CD4-positive, alpha-beta T cell (primary cell): ENCODE data around the gene MRPL54. TPM values are rescaled to one million over a fixed set of nuclear protein-coding genes. Genes with fewer than 3 reads are reported as not detected.

Experiments used
- ATAC-seq: fragments of 200-7000 bp; cut with Tn5 transposase; one replicate; pipeline ENCODE4 v1.10.0; 2022; ENCODE audit warnings: mild to moderate bottlenecking; ENCODE audit not compliant: poor library complexity
- CTCF ChIA-PET: fragments of 350-600 bp; sonication (Branson Sonifier 250); formaldehyde crosslinking; loops from one replicate; lab custom pipeline; 2021; ENCODE audit warnings: antibody characterized with exemption, inconsistent platforms; lab: Charles Lee
- POLR2A ChIA-PET: fragments of 350-600 bp; sonication (Branson Sonifier 250); formaldehyde crosslinking; loops from one replicate; lab custom pipeline; 2021; ENCODE audit warnings: antibody characterized with exemption, inconsistent platforms; lab: Charles Lee
- DNase-seq, 14 experiments: peaks; one replicate each; pipeline ENCODE4 v3.0.0-alpha.2; 2013 to 2020; ENCODE audit warnings: mixed read lengths in 2 of 14
- H3K27ac ChIP-seq, 2 donors: one replicate each; pipeline versions ENCODE4 v1.5.1 to v1.7.0; 2013; ENCODE audit warnings: low read length in 2 of 2, low read depth in 1 of 2, mild to moderate bottlenecking in 1 of 2
- H3K27me3 ChIP-seq, 2 experiments: 1 replicate in 1 of 2; 2 replicates in 1 of 2; pipeline versions ENCODE4 v1.6.1 to v1.7.0; 2013; ENCODE audit warnings: low read length in 2 of 2, control low read depth in 1 of 2, mild to moderate bottlenecking in 1 of 2, moderate library complexity in 1 of 2; ENCODE audit not compliant: insufficient read depth in 2 of 2, control insufficient read depth in 1 of 2
- H3K36me3 ChIP-seq: one replicate; pipeline ENCODE4 v1.6.1; 2013; ENCODE audit warnings: low read length, control low read depth; ENCODE audit not compliant: insufficient read depth
- H3K4me1 ChIP-seq: one replicate; pipeline ENCODE4 v1.6.1; 2013; ENCODE audit warnings: low read length, control low read depth; ENCODE audit not compliant: insufficient read depth
- H3K4me3 ChIP-seq: one replicate; pipeline ENCODE4 v1.5.1; 2013; ENCODE audit warnings: mild to moderate bottlenecking, low read length, moderate library complexity
- H3K9me3 ChIP-seq, 2 experiments: 1 replicate in 1 of 2; 2 replicates in 1 of 2; pipeline versions ENCODE4 v1.6.1 to v1.7.0; 2013; ENCODE audit warnings: low read length in 2 of 2, mild to moderate bottlenecking in 2 of 2, control low read depth in 1 of 2, moderate library complexity in 1 of 2; ENCODE audit not compliant: control insufficient read depth in 1 of 2, insufficient read depth in 1 of 2
- H3K27ac Mint-ChIP-seq: one replicate; pipeline ENCODE4 v1.8.0; 2020; ENCODE audit warnings: mixed read lengths
- H3K27me3 Mint-ChIP-seq: one replicate; pipeline ENCODE4 v1.8.0; 2021; ENCODE audit warnings: mixed read lengths
- H3K36me3 Mint-ChIP-seq: one replicate; pipeline ENCODE4 v1.8.0; 2021; ENCODE audit warnings: low read depth, mixed read lengths
- H3K4me1 Mint-ChIP-seq: one replicate; pipeline ENCODE4 v1.8.0; 2021; ENCODE audit warnings: low read depth, mixed read lengths
- H3K4me3 Mint-ChIP-seq: one replicate; pipeline ENCODE4 v1.8.0; 2020; ENCODE audit warnings: mild to moderate bottlenecking, mixed read lengths
- H3K9me3 Mint-ChIP-seq: one replicate; pipeline ENCODE4 v1.8.0; 2020; ENCODE audit warnings: mixed read lengths
- intact Hi-C, 2 experiments: fragments of 100-400 bp; cut with DNase I in 1 of 2; cut with micrococcal nuclease in 1 of 2; formaldehyde crosslinking; loops; one replicate each; pipeline versions ENCODE4 v1.15.1 to v1.9.0; 2023 to 2025; cut with DNase I, micrococcal nuclease
- total RNA-seq, 174 experiments: library from RNA in 2 of 174; stranded (reverse) in 2 of 174; gene quantifications; one replicate each; pipeline ENCODE4 v1.2.3 and lab custom pipeline; 2021 to 2026
- TF ChIP-seq, protein P1 (sequence below): fragments of 200-600 bp; IDR thresholded peaks from one replicate; pipeline ENCODE4 v1.8.0; 2022; ENCODE audit warnings: antibody characterized with exemption, mild to moderate bottlenecking

The MRPL54 gene
- total RNA-seq, 2 experiments from 2014 or later: 68.9 to 71.1 TPM

GRCh38 chr19:3788996-3789778 is 26.7 kb downstream of the MRPL54 start:
- ATAC-seq (no peak), DNase-seq (peak in 2 of 14 experiments; percentile 41 to 76)
- CTCF ChIA-PET: interaction anchor here (0.7 kb wide), 1 partner anchor 480 kb away, joined by 4 read pairs; no protein-coding TSS in a partner anchor
- Mint-ChIP-seq H3K36me3 (no peaks in the 10 kb centered on the region), H3K4me1 (peaks cover 4% of the 10 kb centered on the region), H3K27ac (no peak overlapping the region), H3K27me3 (no peaks in the 10 kb centered on the region), H3K9me3 (no peaks in the 10 kb centered on the region), H3K4me3 (peak overlapping the region; percentile 38)
- TF ChIP-seq, protein P1, sequence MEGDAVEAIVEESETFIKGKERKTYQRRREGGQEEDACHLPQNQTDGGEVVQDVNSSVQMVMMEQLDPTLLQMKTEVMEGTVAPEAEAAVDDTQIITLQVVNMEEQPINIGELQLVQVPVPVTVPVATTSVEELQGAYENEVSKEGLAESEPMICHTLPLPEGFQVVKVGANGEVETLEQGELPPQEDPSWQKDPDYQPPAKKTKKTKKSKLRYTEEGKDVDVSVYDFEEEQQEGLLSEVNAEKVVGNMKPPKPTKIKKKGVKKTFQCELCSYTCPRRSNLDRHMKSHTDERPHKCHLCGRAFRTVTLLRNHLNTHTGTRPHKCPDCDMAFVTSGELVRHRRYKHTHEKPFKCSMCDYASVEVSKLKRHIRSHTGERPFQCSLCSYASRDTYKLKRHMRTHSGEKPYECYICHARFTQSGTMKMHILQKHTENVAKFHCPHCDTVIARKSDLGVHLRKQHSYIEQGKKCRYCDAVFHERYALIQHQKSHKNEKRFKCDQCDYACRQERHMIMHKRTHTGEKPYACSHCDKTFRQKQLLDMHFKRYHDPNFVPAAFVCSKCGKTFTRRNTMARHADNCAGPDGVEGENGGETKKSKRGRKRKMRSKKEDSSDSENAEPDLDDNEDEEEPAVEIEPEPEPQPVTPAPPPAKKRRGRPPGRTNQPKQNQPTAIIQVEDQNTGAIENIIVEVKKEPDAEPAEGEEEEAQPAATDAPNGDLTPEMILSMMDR: no peak
- Histone ChIP-seq H3K4me1 (peaks cover 21% of the 10 kb centered on the region), H3K36me3 (no peaks in the 10 kb centered on the region), H3K4me3 (no peak overlapping the region), H3K27ac (no peak overlapping the region), H3K27me3 (no peaks in the 10 kb centered on the region), H3K9me3 (peaks cover 0 to 14% of the 10 kb centered on the region in 2 experiments)
- intact Hi-C loops: no loop called here
- POLR2A ChIA-PET: no interaction called here

GRCh38 chr19:3790209-3790734 is 27.8 kb downstream of the MRPL54 start:
- H3K9me3 Mint-ChIP-seq: no peaks in the 10 kb centered on the region
- no peak overlapping the region for H3K27ac ChIP-seq
- H3K36me3 ChIP-seq: no peaks in the 10 kb centered on the region
- peaks cover 0 to 14% of the 10 kb centered on the region in 2 experiments for H3K9me3 ChIP-seq
- H3K4me3 Mint-ChIP-seq: no peak overlapping the region
- no peaks in the 10 kb centered on the region for H3K27me3 ChIP-seq
- H3K4me3 ChIP-seq: no peak overlapping the region
- H3K36me3 Mint-ChIP-seq: no peaks in the 10 kb centered on the region
- no peak for DNase-seq
- no peak for ATAC-seq
- no peak overlapping the region for H3K27ac Mint-ChIP-seq
- H3K4me1 ChIP-seq: peaks cover 12% of the 10 kb centered on the region
- ChIA-PET CTCF (no interaction called here), POLR2A (no interaction called here)
- TF ChIP-seq, protein P1: no peak
- intact Hi-C loops: no loop called here
- no peaks in the 10 kb centered on the region for H3K27me3 Mint-ChIP-seq
- H3K4me1 Mint-ChIP-seq: no peaks in the 10 kb centered on the region

DNA sequence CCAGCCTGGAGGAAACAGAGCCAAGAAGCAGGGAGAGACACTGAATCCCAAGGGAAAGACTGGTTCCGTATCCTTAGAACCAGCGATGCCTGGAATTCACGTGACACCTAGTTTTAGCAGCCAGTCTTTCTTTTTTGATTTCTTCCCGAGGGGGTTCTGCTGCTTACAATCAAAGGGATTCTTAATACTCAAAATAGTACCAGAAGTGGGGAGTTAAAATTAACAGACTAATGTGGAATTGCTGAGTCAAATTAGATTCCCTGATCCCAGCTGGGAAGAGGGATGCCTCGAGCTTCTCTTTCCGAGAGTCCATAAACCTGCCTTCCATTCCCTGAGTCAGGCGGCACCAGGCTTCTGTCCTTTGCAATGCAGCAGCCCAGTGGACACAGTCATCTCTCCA is 28.5 kb downstream of the MRPL54 start:
- ChIA-PET POLR2A (no interaction called here), CTCF (no interaction called here)
- no peaks in the 10 kb centered on the region for H3K36me3 Mint-ChIP-seq
- no peaks in the 10 kb centered on the region for H3K27me3 Mint-ChIP-seq
- Histone ChIP-seq H3K4me1 (peaks cover 8% of the 10 kb centered on the region), H3K27me3 (no peaks in the 10 kb centered on the region), H3K4me3 (no peak overlapping the region), H3K27ac (no peak overlapping the region), H3K9me3 (peaks cover 0 to 14% of the 10 kb centered on the region in 2 experiments), H3K36me3 (no peaks in the 10 kb centered on the region)
- intact Hi-C loops: no loop called here
- H3K4me3 Mint-ChIP-seq: no peak overlapping the region
- ATAC-seq (no peak), DNase-seq (no peak)
- H3K4me1 Mint-ChIP-seq: no peaks in the 10 kb centered on the region
- H3K27ac Mint-ChIP-seq: no peak overlapping the region
- H3K9me3 Mint-ChIP-seq: no peaks in the 10 kb centered on the region
- TF ChIP-seq, protein P1: no peak
